ENCODE data around the gene TMEM88. TPM values are rescaled to one million over a fixed set of nuclear protein-coding genes. Genes with fewer than 3 reads are reported as not detected.
A peak's percentile ranks its signal among the peaks of the same experiment; 100 is the strongest.

The TMEM88 gene
- total and polyA plus RNA-seq, 8 donors = 5.7 to 25.5 (median 14.7) TPM

DNA sequence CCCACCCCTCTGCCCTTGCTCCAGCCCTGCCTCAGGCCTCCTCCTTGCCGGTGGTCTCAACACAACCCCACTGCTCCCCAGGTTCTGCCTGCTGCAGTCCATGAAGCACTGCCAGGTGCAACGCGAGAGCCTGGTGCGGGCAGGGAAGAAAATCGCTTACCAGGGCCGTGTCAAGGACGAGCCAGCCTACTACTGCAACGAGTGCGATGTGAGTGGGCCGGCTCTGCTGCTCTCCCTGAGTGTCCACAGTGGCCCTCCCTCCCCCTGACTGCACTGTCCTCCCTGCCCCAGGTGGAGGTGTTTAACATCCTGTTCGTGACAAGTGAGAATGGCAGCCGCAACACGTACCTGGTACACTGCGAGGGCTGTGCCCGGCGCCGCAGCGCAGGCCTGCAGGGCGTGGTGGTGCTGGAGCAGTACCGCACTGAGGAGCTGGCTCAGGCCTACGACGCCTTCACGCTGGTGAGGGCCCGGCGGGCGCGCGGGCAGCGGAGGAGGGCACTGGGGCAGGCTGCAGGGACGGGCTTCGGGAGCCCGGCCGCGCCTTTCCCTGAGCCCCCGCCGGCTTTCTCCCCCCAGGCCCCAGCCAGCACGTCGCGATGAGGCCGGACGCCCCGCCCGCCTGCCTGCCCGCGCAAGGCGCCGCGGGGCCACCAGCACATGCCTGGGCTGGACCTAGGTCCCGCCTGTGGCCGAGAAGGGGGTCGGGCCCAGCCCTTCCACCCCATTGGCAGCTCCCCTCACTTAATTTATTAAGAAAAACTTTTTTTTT, 1.8 kb upstream of the TMEM88 start:
- peaks cover 17 to 64% of the 10 kb centered on the region in 2 donors for H3K4me1 ChIP-seq
- H3K4me3 ChIP-seq = no peak overlapping the region
- intact Hi-C loops (cut with DNase I) = no loop called here
- H3K27ac ChIP-seq = no peak overlapping the region
- ATAC-seq (no peak), DNase-seq (no peak)
- no peak for TF ChIP-seq CTCF (IDR thresholded peaks at IDR 0.05)
- no peaks in the 10 kb centered on the region for H3K9me3 ChIP-seq
- peaks cover 0 to 77% of the 10 kb centered on the region in 2 donors for H3K36me3 ChIP-seq
- H3K27me3 ChIP-seq = no peaks in the 10 kb centered on the region

DNA sequence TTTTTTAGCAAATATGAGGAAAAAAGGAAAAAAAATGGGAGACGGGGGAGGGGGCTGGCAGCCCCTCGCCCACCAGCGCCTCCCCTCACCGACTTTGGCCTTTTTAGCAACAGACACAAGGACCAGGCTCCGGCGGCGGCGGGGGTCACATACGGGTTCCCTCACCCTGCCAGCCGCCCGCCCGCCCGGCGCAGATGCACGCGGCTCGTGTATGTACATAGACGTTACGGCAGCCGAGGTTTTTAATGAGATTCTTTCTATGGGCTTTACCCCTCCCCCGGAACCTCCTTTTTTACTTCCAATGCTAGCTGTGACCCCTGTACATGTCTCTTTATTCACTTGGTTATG, 1.2 kb upstream of the TMEM88 start:
- Histone ChIP-seq H3K27me3 (no peaks in the 10 kb centered on the region), H3K36me3 (peaks cover 0 to 71% of the 10 kb centered on the region in 2 donors), H3K4me3 (no peak overlapping the region), H3K4me1 (peaks cover 22 to 70% of the 10 kb centered on the region in 2 donors), H3K9me3 (no peaks in the 10 kb centered on the region), H3K27ac (no peak overlapping the region)
- DNase-seq = no peak
- ATAC-seq = no peak
- intact Hi-C loops (cut with DNase I) = no loop called here
- TF ChIP-seq CTCF (IDR thresholded peaks at IDR 0.05) = no peak

DNA sequence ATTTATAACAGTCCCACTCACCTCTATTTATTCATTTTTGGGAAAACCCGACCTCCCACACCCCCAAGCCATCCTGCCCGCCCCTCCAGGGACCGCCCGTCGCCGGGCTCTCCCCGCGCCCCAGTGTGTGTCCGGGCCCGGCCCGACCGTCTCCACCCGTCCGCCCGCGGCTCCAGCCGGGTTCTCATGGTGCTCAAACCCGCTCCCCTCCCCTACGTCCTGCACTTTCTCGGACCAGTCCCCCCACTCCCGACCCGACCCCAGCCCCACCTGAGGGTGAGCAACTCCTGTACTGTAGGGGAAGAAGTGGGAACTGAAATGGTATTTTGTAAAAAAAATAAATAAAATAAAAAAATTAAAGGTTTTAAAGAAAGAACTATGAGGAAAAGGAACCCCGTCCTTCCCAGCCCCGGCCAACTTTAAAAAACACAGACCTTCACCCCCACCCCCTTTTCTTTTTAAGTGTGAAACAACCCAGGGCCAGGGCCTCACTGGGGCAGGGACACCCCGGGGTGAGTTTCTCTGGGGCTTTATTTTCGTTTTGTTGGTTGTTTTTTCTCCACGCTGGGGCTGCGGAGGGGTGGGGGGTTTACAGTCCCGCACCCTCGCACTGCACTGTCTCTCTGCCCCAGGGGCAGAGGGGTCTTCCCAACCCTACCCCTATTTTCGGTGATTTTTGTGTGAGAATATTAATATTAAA, 638 bp upstream of the TMEM88 start:
- no peak overlapping the region for H3K4me3 ChIP-seq
- ATAC-seq = no peak
- H3K4me1 ChIP-seq = peaks cover 27 to 74% of the 10 kb centered on the region in 2 donors

DNA sequence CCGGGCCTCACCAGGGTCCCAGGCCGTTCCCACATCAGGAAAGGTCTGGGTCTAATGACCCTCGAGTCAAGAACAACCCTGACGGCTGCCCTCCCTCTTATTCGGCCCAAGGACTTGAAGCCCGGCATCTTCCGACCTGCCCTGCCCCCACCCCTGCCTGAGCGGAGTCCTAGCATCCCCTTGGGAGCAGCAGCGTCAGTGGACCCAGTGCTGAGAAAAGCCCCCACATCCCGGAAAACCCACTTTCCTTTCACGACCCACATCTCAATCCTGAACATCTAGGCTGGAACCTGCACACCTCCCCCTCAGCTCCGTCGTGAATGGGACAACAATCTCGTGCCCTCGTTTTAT, 769 bp downstream of the TMEM88 start:
- intact Hi-C loops (cut with DNase I) = no loop called here
- peak in 1 of 4 donors; percentile 44 for DNase-seq
- Histone ChIP-seq H3K4me1 (peaks cover 27 to 64% of the 10 kb centered on the region in 2 donors), H3K27me3 (no peaks in the 10 kb centered on the region), H3K4me3 (peak overlapping the region in 1 of 2 donors; percentile 69), H3K27ac (peak overlapping the region; percentile 92 to 99), H3K36me3 (peaks cover 0 to 60% of the 10 kb centered on the region in 2 donors), H3K9me3 (no peaks in the 10 kb centered on the region)
- TF ChIP-seq CTCF (IDR thresholded peaks at IDR 0.05) = no peak
- ATAC-seq = no peak

More for the DNA sequence above, 638 bp upstream of the TMEM88 start:
- H3K36me3 ChIP-seq = peaks cover 0 to 66% of the 10 kb centered on the region in 2 donors
- H3K27ac ChIP-seq = peak overlapping the region in 1 of 2 donors; percentile 99
- H3K27me3 ChIP-seq = no peaks in the 10 kb centered on the region
- TF ChIP-seq CTCF (IDR thresholded peaks at IDR 0.05) = no peak
- DNase-seq = no peak
- intact Hi-C loops (cut with DNase I) = no loop called here
- H3K9me3 ChIP-seq = no peaks in the 10 kb centered on the region

Measured in left lung (tissue), 10 donors.